AG04450 (cell line): ENCODE measurements around the gene SYP. TPM values are rescaled to one million over a fixed set of nuclear protein-coding genes. Genes with fewer than 3 reads are reported as not detected.
"Not testable (repeated sequence)": the region's sequence is repeated elsewhere in the genome, so short reads cannot be mapped to it uniquely, and the experiment has no call there.

Source experiments
- CTCF ChIA-PET: fragments of 300-600, 350-600 bp; formaldehyde crosslinking; extraction: SDS; loops from one replicate; lab custom pipeline; 2022; ENCODE audit warnings: antibody characterized with exemption, inconsistent platforms; lab: Charles Lee
- POLR2A ChIA-PET: fragments of 350-600 bp; formaldehyde crosslinking; extraction: SDS; loops from one replicate; lab custom pipeline; 2021; ENCODE audit warnings: antibody characterized with exemption, inconsistent platforms; lab: Yijun Ruan, JAX
- DNase-seq: peaks from one replicate; pipeline ENCODE4 v3.0.0-alpha.2; 2011; ENCODE audit warnings: low read depth, low spot score
- H3K27ac ChIP-seq: one replicate; pipeline ENCODE4 v1.5.1; 2012; ENCODE audit warnings: low read depth, low read length, control low read depth
- H3K27me3 ChIP-seq: one replicate; pipeline ENCODE4 v1.6.0; 2012; ENCODE audit warnings: low read length; ENCODE audit not compliant: control insufficient read depth, insufficient read depth
- H3K4me3 ChIP-seq: 2 replicates; pipeline ENCODE4 v1.5.1; 2011; ENCODE audit warnings: mild to moderate bottlenecking, low read depth, low read length, control low read depth
- H3K9me3 ChIP-seq: 2 replicates; pipeline ENCODE4 v1.5.1; 2012; ENCODE audit warnings: low read length; ENCODE audit not compliant: control insufficient read depth, insufficient read depth
- polyA plus RNA-seq: library from polyadenylated mRNA; depleted of rRNA; stranded (reverse); fragments of >200 nt; gene quantifications from 2 replicates; pipeline ENCODE4 v1.2.3, GENCODE V29; 2011
- TF ChIP-seq, protein P1 (sequence below): IDR thresholded peaks from 2 replicates; pipeline ENCODE4 v1.5.1; 2011; ENCODE audit warnings: low read depth, low read length, control low read depth, inconsistent platforms

Gene SYP
- polyA plus RNA-seq, 1 experiment = 0.07 TPM

- TF ChIP-seq, protein P1, sequence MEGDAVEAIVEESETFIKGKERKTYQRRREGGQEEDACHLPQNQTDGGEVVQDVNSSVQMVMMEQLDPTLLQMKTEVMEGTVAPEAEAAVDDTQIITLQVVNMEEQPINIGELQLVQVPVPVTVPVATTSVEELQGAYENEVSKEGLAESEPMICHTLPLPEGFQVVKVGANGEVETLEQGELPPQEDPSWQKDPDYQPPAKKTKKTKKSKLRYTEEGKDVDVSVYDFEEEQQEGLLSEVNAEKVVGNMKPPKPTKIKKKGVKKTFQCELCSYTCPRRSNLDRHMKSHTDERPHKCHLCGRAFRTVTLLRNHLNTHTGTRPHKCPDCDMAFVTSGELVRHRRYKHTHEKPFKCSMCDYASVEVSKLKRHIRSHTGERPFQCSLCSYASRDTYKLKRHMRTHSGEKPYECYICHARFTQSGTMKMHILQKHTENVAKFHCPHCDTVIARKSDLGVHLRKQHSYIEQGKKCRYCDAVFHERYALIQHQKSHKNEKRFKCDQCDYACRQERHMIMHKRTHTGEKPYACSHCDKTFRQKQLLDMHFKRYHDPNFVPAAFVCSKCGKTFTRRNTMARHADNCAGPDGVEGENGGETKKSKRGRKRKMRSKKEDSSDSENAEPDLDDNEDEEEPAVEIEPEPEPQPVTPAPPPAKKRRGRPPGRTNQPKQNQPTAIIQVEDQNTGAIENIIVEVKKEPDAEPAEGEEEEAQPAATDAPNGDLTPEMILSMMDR = no peak
- peak overlapping the region; percentile 98 for H3K27ac ChIP-seq
- ChIA-PET POLR2A (interaction anchor here (0.7 to 0.9 kb wide), 3 partner anchors 11 to 257 kb away, joined by 3 to 6 read pairs (median 3); partner anchors contain the start of genes PQBP1 and TIMM17B), CTCF (interaction anchor here (0.6 to 2.1 kb wide), 25 partner anchors 9 to 197 kb away, joined by 3 to 28 read pairs (median 5); partner anchors contain the start of genes OTUD5 and WDR45)
- no peak for DNase-seq
- peak overlapping the region; percentile 45 for H3K4me3 ChIP-seq
- H3K27me3 ChIP-seq = no peaks in the 10 kb centered on the region
- H3K9me3 ChIP-seq = no peaks in the 10 kb centered on the region
Observed at GRCh38 chrX:49155243-49155899, 44.6 kb downstream of the SYP start.

- Histone ChIP-seq H3K9me3 (no peaks in the 10 kb centered on the region), H3K27me3 (no peaks in the 10 kb centered on the region), H3K27ac (no peak overlapping the region), H3K4me3 (no peak overlapping the region)
- no peak for DNase-seq
- ChIA-PET POLR2A (no interaction called here), CTCF (interaction anchor here (2.0 kb wide), 1 partner anchor 11 kb away, joined by 8 read pairs; no protein-coding TSS in a partner anchor)
- TF ChIP-seq, protein P1 = no peak
Observed at GRCh38 chrX:49153467-49153866, 46.5 kb downstream of the SYP start.

GRCh38 chrX:49149291-49149690, 50.7 kb downstream of the SYP start:
- H3K27me3 ChIP-seq, H3K27ac ChIP-seq, H3K9me3 ChIP-seq, CTCF ChIA-PET, H3K4me3 ChIP-seq, POLR2A ChIA-PET, DNase-seq: not testable (repeated sequence)

- H3K27ac ChIP-seq, CTCF ChIA-PET, DNase-seq, H3K4me3 ChIP-seq, H3K9me3 ChIP-seq, POLR2A ChIA-PET, H3K27me3 ChIP-seq: not testable (repeated sequence)
Observed at GRCh38 chrX:49148390-49149100, 51.4 kb downstream of the SYP start.

- Histone ChIP-seq H3K27ac (no peak overlapping the region), H3K9me3 (no peaks in the 10 kb centered on the region), H3K4me3 (no peak overlapping the region), H3K27me3 (no peaks in the 10 kb centered on the region)
- POLR2A ChIA-PET = no interaction called here
- TF ChIP-seq, protein P1 = no peak
- CTCF ChIA-PET = no interaction called here
- DNase-seq = no peak
Observed at GRCh38 chrX:49147936-49148335, 52.1 kb downstream of the SYP start.

DNA sequence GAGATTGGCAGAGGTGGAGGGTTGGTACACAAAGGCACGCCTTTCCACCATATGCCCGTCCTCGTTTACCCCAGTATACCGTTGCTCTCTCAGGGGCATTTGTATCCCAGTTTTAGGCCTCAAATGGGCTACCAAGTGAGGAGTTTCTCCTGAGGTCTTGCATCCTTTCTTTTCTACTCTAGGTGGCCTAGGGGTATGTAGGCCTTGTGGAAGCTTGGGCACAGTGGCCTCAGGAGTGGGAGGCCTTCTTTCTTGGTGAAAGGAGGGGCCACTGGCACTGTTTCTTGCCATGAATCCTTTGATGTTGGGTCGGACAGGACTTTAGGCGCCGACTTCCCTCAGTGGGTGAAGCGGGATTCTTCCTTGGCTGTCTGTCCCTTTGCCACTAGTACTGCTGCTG, 52.7 kb downstream of the SYP start:
- Histone ChIP-seq H3K4me3 (no peak overlapping the region), H3K27ac (no peak overlapping the region), H3K27me3 (no peaks in the 10 kb centered on the region), H3K9me3 (no peaks in the 10 kb centered on the region)
- TF ChIP-seq, protein P1 = no peak
- ChIA-PET POLR2A (no interaction called here), CTCF (no interaction called here)
- DNase-seq = no peak

- H3K27me3 ChIP-seq, H3K27ac ChIP-seq, POLR2A ChIA-PET, DNase-seq, H3K4me3 ChIP-seq, H3K9me3 ChIP-seq: not testable (repeated sequence)
- CTCF ChIA-PET = interaction anchor here (1.5 kb wide), 1 partner anchor 12 kb away, joined by 9 read pairs; no protein-coding TSS in a partner anchor
Observed at GRCh38 chrX:49143154-49143553, 56.8 kb downstream of the SYP start.
